Upper lobe of left lung (tissue), 4 donors: ENCODE measurements around the gene LINC00632.

Experiments used
- CTCF ChIP-seq, 6 experiments: fragments of 450-650 bp in 4 of 6; fragments of 200-600 bp in 2 of 6; sonication (generic) in 2 of 6; IDR thresholded peaks; one replicate each; pipeline ENCODE4 v1.5.1; 2016 to 2019; ENCODE audit warnings: antibody characterized with exemption in 6 of 6
- EP300 ChIP-seq, 4 donors: sonication (generic); formaldehyde crosslinking; IDR thresholded peaks; one replicate each; pipeline ENCODE4 v1.5.1; 2017; ENCODE audit warnings: antibody characterized with exemption in 4 of 4, control low read depth in 2 of 4
- POLR2A ChIP-seq, 4 donors: fragments of 450-650 bp; IDR thresholded peaks; one replicate each; pipeline ENCODE4 v1.5.1; 2016 to 2017; ENCODE audit warnings: antibody characterized with exemption in 4 of 4, mild to moderate bottlenecking in 2 of 4
- POLR2AphosphoS5 ChIP-seq, 2 donors: sonication (generic); formaldehyde crosslinking; IDR thresholded peaks; one replicate each; pipeline ENCODE4 v1.5.1; 2017; ENCODE audit warnings: antibody characterized with exemption in 2 of 2

GRCh38 chrX:140724309-140724708 lies 14.8 kb downstream of the LINC00632 start:
- no peak for TF ChIP-seq CTCF (IDR thresholded peaks at IDR 0.05)
- no peak for TF ChIP-seq POLR2A (IDR thresholded peaks at IDR 0.05)
- no peak for TF ChIP-seq POLR2AphosphoS5 (IDR thresholded peaks at IDR 0.05)
- no peak for TF ChIP-seq EP300 (IDR thresholded peaks at IDR 0.05)
